Measurements from ENCODE around the gene AKAP1.

Gene AKAP1

DNA sequence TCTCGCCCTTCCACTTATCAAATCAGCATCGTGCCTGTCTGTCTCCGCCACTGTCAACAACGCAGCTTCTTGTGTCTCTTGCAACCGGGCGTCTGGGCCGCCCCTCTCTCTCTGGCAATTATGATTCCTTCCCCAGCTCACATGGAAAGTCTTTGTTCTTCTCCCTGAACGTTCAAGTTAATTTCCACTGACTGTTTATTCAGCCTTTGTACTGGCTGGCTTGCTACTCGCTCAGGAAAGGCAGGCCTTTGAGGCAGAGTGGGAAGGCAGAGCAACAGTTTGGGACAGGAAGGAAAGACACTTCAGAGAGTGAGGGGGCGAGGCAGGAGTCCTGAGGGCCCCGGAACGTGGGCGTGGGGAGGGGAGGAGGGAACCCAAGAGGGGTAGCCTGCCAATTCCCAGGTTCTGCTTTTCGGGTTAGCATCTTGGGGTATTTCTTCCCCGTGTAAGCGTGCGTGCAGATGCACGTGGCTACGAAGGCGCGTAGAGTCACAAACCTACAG, 50.8 kb downstream of the AKAP1 start:
- DNase-seq, result peak; percentile 89

DNA sequence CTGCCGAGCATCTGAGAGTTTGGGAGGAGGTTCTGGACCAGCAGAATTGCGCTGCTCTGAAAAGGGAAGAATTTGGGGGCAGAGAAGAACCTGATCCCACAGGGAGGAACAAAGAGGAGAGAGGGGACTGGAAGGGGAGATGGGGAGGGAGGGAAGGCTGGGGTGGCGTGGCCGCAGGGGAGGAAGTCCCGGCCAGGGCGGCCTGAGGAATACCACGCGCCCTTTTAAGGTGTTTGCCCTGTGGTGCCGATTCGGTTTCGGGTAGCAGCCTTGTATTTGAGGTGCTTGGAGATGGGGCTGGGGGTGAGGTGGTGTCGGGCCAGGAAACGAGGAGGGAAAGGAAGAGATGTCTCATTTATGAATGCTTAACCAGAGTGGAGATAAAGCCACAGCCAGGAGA, 51.3 kb downstream of the AKAP1 start:
- no peak for DNase-seq

DNA sequence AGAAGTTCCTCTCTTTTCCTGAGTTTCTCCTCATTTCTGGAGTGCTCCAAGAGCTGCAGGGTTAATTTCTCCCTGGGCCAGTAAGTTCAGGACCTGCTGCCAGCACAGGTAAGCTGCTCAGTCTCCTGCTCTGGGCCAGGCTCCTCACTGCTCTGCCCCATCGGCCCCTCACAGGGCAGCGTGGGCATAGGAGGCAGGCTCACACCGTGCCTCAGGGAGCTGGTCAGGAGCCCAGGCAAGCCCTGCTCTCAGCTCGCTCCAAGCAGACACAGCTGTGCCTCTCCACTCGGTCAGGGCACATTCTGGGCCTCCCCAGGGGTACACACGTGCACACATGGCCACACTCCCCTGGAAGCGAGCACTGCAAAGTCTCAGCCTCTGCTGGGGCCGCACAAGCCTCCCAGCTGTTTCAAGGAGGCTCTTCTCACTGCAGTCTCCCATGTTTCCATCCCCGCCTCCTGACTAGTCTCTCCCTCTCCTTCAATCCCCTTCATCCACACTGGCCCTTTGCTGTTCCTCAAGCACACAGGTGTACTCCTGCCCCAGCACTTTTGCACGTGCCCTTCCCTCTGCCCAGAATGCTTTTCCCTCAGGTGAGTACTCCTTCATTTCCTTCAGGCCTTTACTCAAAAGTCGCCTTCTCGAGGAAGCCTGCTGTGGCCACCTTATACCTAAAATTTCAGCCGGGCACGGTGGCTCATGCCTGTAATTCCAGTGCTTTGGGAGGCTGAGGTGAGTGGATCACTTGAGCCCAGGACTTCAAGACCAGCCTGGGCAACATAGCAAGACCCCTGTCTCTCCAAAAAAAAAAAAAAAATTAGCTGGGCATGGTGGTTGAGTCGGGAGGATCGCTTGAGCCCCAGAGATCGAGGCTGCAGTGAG, 53.2 kb downstream of the AKAP1 start:
- no peak for DNase-seq

DNA sequence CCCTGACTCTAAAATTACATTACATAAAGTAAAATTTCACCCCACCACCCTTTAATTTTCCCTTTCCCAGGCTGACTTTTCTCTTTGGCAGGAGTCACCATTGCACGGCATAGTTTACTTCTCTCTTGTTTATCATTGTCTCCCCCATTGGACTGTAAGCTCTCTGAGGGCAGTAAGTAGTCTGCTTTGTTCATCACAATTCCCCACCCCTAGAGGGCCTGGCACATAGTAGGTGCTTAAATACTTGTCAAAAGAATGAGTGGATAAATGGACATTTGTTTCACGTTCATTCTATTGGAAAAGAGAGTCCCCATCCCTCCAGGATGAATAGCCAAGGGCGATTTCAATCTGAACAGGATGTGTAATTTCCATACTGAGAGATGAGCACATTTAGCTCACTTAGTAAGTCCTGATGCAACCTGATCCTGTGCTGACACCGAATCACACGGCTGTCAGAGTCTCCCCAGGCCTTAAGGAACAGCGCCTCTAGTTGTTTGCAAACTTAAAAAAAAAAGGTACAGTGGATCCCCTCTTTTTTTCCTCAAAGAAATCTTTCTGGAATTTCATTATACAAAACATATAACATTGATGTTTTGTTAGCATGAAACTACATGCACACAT, 54.0 kb downstream of the AKAP1 start:
- DNase-seq, result no peak

- DNase-seq, result no peak
Measured at GRCh38 chr17:57140316-57140715, 55.3 kb downstream of the AKAP1 start.

- DNase-seq, result no peak
Measured at GRCh38 chr17:57142925-57143324, 57.9 kb downstream of the AKAP1 start.

- DNase-seq, result no peak
Measured at GRCh38 chr17:57143361-57143760, 58.3 kb downstream of the AKAP1 start.

GRCh38 chr17:57143919-57144318, 58.9 kb downstream of the AKAP1 start:
- no peak for DNase-seq

- no peak for DNase-seq
Measured at GRCh38 chr17:57144567-57144966, 59.5 kb downstream of the AKAP1 start.

GRCh38 chr17:57145347-57145746, 60.3 kb downstream of the AKAP1 start:
- DNase-seq, result no peak

DNA sequence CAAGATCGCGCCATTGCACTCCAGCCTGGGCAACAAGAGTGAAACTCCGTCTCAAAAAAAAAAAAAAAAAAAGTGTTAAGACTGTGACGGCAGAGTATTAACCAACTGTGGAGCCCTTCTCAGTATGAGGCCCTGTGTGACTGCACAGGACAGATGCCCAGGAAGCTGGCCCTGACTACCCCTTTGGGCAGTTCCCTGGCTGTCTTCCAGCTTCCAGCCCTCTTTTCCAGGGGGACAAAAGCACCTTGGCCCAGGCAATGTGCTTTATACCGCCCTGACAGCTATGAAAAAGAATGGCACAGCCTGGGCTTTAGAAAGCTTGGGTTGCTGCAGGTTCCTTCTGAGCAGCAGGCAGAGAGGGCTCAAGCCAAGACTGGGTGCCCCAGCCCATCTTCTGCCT, 61.2 kb downstream of the AKAP1 start:
- DNase-seq, result no peak

GRCh38 chr17:57151798-57152197, 66.8 kb downstream of the AKAP1 start:
- no peak for DNase-seq

DNA sequence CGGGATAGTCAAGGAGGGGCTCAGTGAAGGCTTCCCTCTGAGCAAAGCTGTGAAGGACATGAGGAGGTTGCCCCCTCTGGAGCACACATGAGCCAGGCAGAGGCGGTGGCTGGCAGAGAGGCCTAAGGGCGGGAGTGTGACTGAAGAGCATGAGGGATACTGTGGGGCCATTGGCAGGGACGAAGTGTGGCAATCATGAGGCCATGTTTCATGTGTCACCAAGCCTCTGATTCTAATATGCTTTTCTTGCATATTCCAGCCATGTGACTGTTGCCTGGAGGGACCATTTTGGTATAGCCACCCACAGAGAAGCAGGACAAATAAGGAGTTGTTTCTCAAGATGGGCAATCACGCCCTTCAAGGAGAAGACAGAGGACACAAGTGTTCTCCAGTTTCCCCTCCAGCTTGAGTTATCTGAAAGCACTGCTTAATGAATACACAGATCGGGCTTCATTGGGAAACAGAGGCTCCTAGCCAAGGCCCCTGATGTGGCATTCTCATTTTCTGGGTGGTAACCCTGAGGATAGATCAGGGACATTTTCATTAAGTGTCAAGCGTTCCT, 68.0 kb downstream of the AKAP1 start:
- no peak for DNase-seq

- DNase-seq, result no peak
Measured at GRCh38 chr17:57154921-57155320, 69.9 kb downstream of the AKAP1 start.

DNA sequence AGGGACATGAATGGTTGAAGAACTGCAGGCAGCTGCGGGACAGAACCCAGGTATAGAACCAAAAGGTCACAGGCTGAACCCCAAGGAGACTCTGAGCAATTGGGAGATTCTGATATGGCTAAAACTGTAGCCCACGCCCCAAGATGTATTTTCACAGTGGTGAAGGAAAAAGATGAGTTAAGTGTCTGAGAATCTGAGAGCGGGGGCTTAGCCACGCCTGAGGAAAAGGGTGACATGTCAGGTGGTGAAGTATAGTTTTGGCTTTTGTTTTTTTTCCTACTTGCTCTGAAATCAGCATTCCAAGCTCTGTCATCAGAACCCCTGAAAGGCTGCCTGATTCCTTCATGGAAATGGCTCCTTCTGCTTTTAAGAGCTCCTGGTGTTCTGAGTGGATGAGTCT, 73.3 kb downstream of the AKAP1 start:
- DNase-seq, result no peak

GRCh38 chr17:57158795-57159194, 73.7 kb downstream of the AKAP1 start:
- no peak for DNase-seq

- DNase-seq, result no peak
Measured at GRCh38 chr17:57160624-57161023, 75.6 kb downstream of the AKAP1 start.

- no peak for DNase-seq
Measured at GRCh38 chr17:57164814-57165213, 79.8 kb downstream of the AKAP1 start.

- DNase-seq, result no peak
Measured at GRCh38 chr17:57165754-57166153, 80.7 kb downstream of the AKAP1 start.

GRCh38 chr17:57166803-57167202, 81.8 kb downstream of the AKAP1 start:
- no peak for DNase-seq

- DNase-seq, result no peak
Measured at GRCh38 chr17:57168695-57169094, 83.6 kb downstream of the AKAP1 start.

GRCh38 chr17:57170866-57171265, 85.8 kb downstream of the AKAP1 start:
- DNase-seq, result no peak
